Renal cortical epithelial cell (primary cell): ENCODE measurements around the gene CD14. TPM values are rescaled to one million over a fixed set of nuclear protein-coding genes. Genes with fewer than 3 reads are reported as not detected.
"Not testable (repeated sequence)": the region's sequence is repeated elsewhere in the genome, so short reads cannot be mapped to it uniquely, and the experiment has no call there.

Source experiments
- DNase-seq: peaks from one replicate; pipeline ENCODE4 v3.0.0-alpha.2; 2011; ENCODE audit warnings: low read depth
- total RNA-seq: library from RNA; depleted of rRNA; stranded (reverse); fragments of >200 nt; gene quantifications from 2 replicates; pipeline ENCODE4 v1.2.3, GENCODE V29; 2014

CD14 gene
- total RNA-seq, 1 donor from 2014 or later: 5.3 TPM

GRCh38 chr5:140596321-140596741 lies 36.6 kb downstream of the CD14 start:
- peak; percentile 66 for DNase-seq

- no peak for DNase-seq
These were observed 37.3 kb downstream of the CD14 start for GRCh38 chr5:140595538-140596300.

GRCh38 chr5:140594169-140594568 lies 38.8 kb downstream of the CD14 start:
- DNase-seq: no peak

- DNase-seq: not testable (repeated sequence)
These were observed 39.9 kb downstream of the CD14 start for GRCh38 chr5:140593070-140593469.

GRCh38 chr5:140591747-140592372 lies 41.1 kb downstream of the CD14 start:
- peak; percentile 60 for DNase-seq

GRCh38 chr5:140590861-140591260 lies 42.1 kb downstream of the CD14 start:
- DNase-seq: no peak

- DNase-seq: peak; percentile 23
These were observed 44.5 kb downstream of the CD14 start for GRCh38 chr5:140588311-140589070.

- DNase-seq: no peak
These were observed 45.5 kb downstream of the CD14 start for GRCh38 chr5:140587495-140587894.

Other genes starting within 250 kb of the CD14 start
- gene ANKHD1, start 231.3 kb downstream of the CD14 start, total RNA-seq: 36.1 and 81.5 TPM in 2 replicates
- 0.17 and 0.80 TPM in 2 replicates for gene EIF4EBP3, start 85.5 kb downstream of the CD14 start, total RNA-seq
- 28.2 and 48.1 TPM in 2 replicates for gene SRA1, start 75.7 kb downstream of the CD14 start, total RNA-seq
- 5.2 and 21.5 TPM in 2 replicates for gene APBB3, start 68.6 kb downstream of the CD14 start, total RNA-seq
- gene SLC35A4, start 68.3 kb downstream of the CD14 start, total RNA-seq: 28.7 and 85.2 TPM in 2 replicates
- gene TMCO6, start 6.3 kb upstream of the CD14 start, total RNA-seq: 10.9 and 18.9 TPM in 2 replicates
- 33.0 and 35.6 TPM in 2 replicates for gene NDUFA2, start 14.5 kb upstream of the CD14 start, total RNA-seq
- gene IK, start 14.7 kb upstream of the CD14 start, total RNA-seq: 73.3 and 168 TPM in 2 replicates
- 43.3 and 58.7 TPM in 2 replicates for gene WDR55, start 31.7 kb upstream of the CD14 start, total RNA-seq
- gene DND1, start 40.4 kb upstream of the CD14 start, total RNA-seq: 0.35 and 0.55 TPM in 2 replicates
- 72.2 and 80.2 TPM in 2 replicates for gene HARS1, start 58.2 kb upstream of the CD14 start, total RNA-seq
- 40.4 and 51.1 TPM in 2 replicates for gene HARS2, start 58.3 kb upstream of the CD14 start, total RNA-seq
- 61.0 and 63.1 TPM in 2 replicates for gene ZMAT2, start 67.3 kb upstream of the CD14 start, total RNA-seq
- 0.10 and 0.35 TPM in 2 replicates for gene PCDHA1, start 153.0 kb upstream of the CD14 start, total RNA-seq
- gene PCDHA2, start 161.7 kb upstream of the CD14 start, total RNA-seq: 0.35 TPM in 1 of 2 replicates, not detected in the other
- 0.17 and 1.3 TPM in 2 replicates for gene PCDHA3, start 167.9 kb upstream of the CD14 start, total RNA-seq
- 4.2 and 9.6 TPM in 2 replicates for gene PCDHA4, start 173.9 kb upstream of the CD14 start, total RNA-seq
- 0.94 TPM in 1 of 2 replicates, not detected in the other for gene PCDHA5, start 188.4 kb upstream of the CD14 start, total RNA-seq
- 1.0 and 7.2 TPM in 2 replicates for gene PCDHA6, start 194.8 kb upstream of the CD14 start, total RNA-seq
- 0.87 and 1.4 TPM in 2 replicates for gene PCDHA7, start 201.1 kb upstream of the CD14 start, total RNA-seq
- 1.3 TPM in 1 of 2 replicates, not detected in the other for gene PCDHA8, start 208.0 kb upstream of the CD14 start, total RNA-seq
- gene PCDHA9, start 215.2 kb upstream of the CD14 start, total RNA-seq: 0.99 TPM in 1 of 2 replicates, not detected in the other
- 1.6 and 12.3 TPM in 2 replicates for gene PCDHA10, start 222.7 kb upstream of the CD14 start, total RNA-seq
- gene PCDHA11, start 235.8 kb upstream of the CD14 start, total RNA-seq: 1.6 and 5.4 TPM in 2 replicates
- gene PCDHA12, start 242.1 kb upstream of the CD14 start, total RNA-seq: 2.4 and 7.8 TPM in 2 replicates
- gene PCDHA13, start 248.9 kb upstream of the CD14 start, total RNA-seq: 0.69 and 2.2 TPM in 2 replicates